ENCODE measurements around the gene AP5S1. TPM values are rescaled to one million over a fixed set of nuclear protein-coding genes. Genes with fewer than 3 reads are reported as not detected.

AP5S1 gene
- total and polyA plus RNA-seq, 9 of the 15 experiments (the other 6 are each of a cell fraction or from before 2014, with no cell fraction given), result 2.6 to 8.8 (median 4.4) TPM

- TF ChIP-seq, protein P1, sequence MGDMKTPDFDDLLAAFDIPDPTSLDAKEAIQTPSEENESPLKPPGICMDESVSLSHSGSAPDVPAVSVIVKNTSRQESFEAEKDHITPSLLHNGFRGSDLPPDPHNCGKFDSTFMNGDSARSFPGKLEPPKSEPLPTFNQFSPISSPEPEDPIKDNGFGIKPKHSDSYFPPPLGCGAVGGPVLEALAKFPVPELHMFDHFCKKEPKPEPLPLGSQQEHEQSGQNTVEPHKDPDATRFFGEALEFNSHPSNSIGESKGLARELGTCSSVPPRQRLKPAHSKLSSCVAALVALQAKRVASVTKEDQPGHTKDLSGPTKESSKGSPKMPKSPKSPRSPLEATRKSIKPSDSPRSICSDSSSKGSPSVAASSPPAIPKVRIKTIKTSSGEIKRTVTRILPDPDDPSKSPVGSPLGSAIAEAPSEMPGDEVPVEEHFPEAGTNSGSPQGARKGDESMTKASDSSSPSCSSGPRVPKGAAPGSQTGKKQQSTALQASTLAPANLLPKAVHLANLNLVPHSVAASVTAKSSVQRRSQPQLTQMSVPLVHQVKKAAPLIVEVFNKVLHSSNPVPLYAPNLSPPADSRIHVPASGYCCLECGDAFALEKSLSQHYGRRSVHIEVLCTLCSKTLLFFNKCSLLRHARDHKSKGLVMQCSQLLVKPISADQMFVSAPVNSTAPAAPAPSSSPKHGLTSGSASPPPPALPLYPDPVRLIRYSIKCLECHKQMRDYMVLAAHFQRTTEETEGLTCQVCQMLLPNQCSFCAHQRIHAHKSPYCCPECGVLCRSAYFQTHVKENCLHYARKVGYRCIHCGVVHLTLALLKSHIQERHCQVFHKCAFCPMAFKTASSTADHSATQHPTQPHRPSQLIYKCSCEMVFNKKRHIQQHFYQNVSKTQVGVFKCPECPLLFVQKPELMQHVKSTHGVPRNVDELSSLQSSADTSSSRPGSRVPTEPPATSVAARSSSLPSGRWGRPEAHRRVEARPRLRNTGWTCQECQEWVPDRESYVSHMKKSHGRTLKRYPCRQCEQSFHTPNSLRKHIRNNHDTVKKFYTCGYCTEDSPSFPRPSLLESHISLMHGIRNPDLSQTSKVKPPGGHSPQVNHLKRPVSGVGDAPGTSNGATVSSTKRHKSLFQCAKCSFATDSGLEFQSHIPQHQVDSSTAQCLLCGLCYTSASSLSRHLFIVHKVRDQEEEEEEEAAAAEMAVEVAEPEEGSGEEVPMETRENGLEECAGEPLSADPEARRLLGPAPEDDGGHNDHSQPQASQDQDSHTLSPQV (IDR thresholded peaks at IDR 0.05), result 0 out of 2 replicates have a peak, but pooled peaks have one; percentile 17
- TF ChIP-seq RBM14 (IDR thresholded peaks at IDR 0.05; ENCODE audit: borderline replicate concordance, insufficient read depth, low read depth, low read length), result no peak
- TF ChIP-seq ZNF436 (CRISPR knock-in tag; IDR thresholded peaks at IDR 0.05), result no peak
- peak; percentile 54; the same call in 1 of the 2 replicates for TF ChIP-seq DPF2 (IDR thresholded peaks at IDR 0.05)
- 0 out of 2 replicates have a peak, but pooled peaks have one; percentile 30 for TF ChIP-seq FOXJ2 (tag; IDR thresholded peaks at IDR 0.05)
- TF ChIP-seq ARID1B (IDR thresholded peaks at IDR 0.05), result 0 out of 2 replicates have a peak, but pooled peaks have one; percentile 35
- TF ChIP-seq SMARCA4 (IDR thresholded peaks at IDR 0.05), result 0 out of 2 replicates have a peak, but pooled peaks have one; percentile 49
- TF ChIP-seq TOE1 (IDR thresholded peaks at IDR 0.05; ENCODE audit: borderline replicate concordance), result 0 out of 2 replicates have a peak, but pooled peaks have one; percentile 9
- TF ChIP-seq TOE1 (CRISPR knock-in tag; IDR thresholded peaks at IDR 0.05; ENCODE audit: borderline replicate concordance, low read depth), result no peak
- TF ChIP-seq ZKSCAN1 (IDR thresholded peaks at IDR 0.05; ENCODE audit: low read depth, low read length), result peak; percentile 94
- Histone ChIP-seq H3K27me3 (ENCODE audit: control insufficient read depth in 2 of 2, insufficient read depth in 2 of 2, low read length in 2 of 2) (no peaks in the 10 kb centered on the region), H3K4me2 (ENCODE audit: insufficient read depth, low read length) (peak overlapping the region; percentile 48), H4K20me1 (replicated peaks; ENCODE audit: control insufficient read depth, insufficient read depth, low read length) (no peaks in the 10 kb centered on the region), H3K9me3 (replicated peaks; ENCODE audit: control insufficient read depth, insufficient read depth, low read depth, low read length) (no peaks in the 10 kb centered on the region), H3K9ac (ENCODE audit: insufficient read depth in 1 of 2, low read depth in 2 of 2, low read length in 2 of 2) (peak overlapping the region; percentile 98), H3K4me1 (replicated peaks in 1 of 2; ENCODE audit: control insufficient read depth in 2 of 2, insufficient read depth in 2 of 2, low read length in 2 of 2) (peaks cover 18 to 29% of the 10 kb centered on the region in 2 experiments), H3K4me3 (peak overlapping the region; percentile 82), H2AFZ (ENCODE audit: low read depth, low read length) (peak overlapping the region; percentile 69), H3K9me1 (ENCODE audit: control insufficient read depth, insufficient read depth, low read length) (no peaks in the 10 kb centered on the region), H3K79me2 (ENCODE audit: control insufficient read depth, insufficient read depth, low read length) (peaks cover 13% of the 10 kb centered on the region; the same call in 1 of the 3 replicates), H3K27ac (ENCODE audit: extremely low read depth, low read depth, low read length) (peak overlapping the region; percentile 100), H3K36me3 (ENCODE audit: control insufficient read depth, insufficient read depth, low read length) (peaks cover 21% of the 10 kb centered on the region; the same call in 2 of the 3 replicates)
- WGBS (ENCODE audit: insufficient coverage, low coverage, missing lambda C conversion rate), result 45% methylated on average over 16 of the region's 20 CpGs
- ChIA-PET CTCF (ENCODE audit: low intra/inter-chr PET ratio) (interaction anchor here (0.6 to 1.9 kb wide), 2 partner anchors 32 to 192 kb away, joined by 3 to 12 read pairs; partner anchors contain the start of gene CENPB), POLR2A (interaction anchor here (0.6 to 2.4 kb wide), 9 partner anchors 12 to 66 kb away, joined by 3 to 13 read pairs (median 4); partner anchors contain the start of gene SPEF1)
- in situ Hi-C loops (cut with MboI), result no loop called here
- intact Hi-C loops (cut with micrococcal nuclease), result loop anchor here (2.0 kb wide), 2 partner anchors 27 to 33 kb away; partner anchors contain the start of genes CENPB and MAVS
- ATAC-seq (no peak), DNase-seq (ENCODE audit: extremely low read depth in 1 of 4, low spot score in 3 of 4) (peak in 1 of 4 experiments; percentile 11), FAIRE-seq (no peak)
- no TSS peak for BruUV-seq (replicated peaks)
Measured at GRCh38 chr20:3819411-3820047, 818 bp upstream of the AP5S1 start.

Data from K562 (cell line).